GM21576 (cell line): ENCODE results near the gene GMDS.

Experiments
- ATAC-seq: cut with Tn5 transposase; IDR thresholded peaks from one replicate; pipeline ENCODE4 v1.9.1; 2021; ENCODE audit warnings: mild to moderate bottlenecking, moderate library complexity; ENCODE audit not compliant: unreplicated experiment

GMDS gene

DNA sequence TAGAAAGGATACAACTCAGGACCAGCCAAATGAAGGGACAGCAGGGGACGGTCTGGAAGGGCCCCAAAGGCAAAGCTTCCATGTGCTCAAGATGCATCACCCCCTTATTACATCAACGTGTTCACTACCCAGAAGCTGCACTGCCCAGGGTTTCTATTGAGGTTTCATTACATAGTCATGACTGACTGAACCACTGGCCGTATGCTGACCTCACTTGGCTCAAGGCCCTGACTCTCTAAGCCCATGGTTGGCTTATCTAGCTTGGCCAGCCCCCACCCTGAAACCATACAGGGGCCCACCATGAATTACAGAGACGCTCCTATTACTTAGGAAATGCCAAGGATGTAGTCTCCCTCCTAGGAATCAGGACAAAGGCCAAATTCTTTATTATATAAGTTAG lies 456.3 kb downstream of the GMDS start:
- ATAC-seq: no peak

DNA sequence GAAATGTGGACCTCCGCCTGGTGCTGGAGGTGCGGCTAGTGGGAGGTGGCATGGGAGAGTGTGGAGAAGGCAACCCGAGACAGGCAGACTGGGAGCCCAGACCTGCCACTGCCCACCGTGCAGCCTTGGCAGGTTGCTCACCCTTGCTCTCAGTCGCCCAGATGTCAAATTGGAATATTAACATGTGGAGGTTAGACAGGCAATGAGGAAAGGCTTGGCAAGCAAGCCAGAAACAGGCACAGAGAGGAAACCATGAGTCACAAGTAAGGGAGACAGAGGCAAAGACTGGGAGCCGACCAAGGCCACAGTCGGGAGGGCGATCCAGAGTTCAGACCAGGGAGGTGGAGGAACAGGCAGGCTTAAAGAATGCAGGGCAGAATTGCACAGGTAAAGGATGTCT lies 457.5 kb downstream of the GMDS start:
- ATAC-seq: no peak

DNA sequence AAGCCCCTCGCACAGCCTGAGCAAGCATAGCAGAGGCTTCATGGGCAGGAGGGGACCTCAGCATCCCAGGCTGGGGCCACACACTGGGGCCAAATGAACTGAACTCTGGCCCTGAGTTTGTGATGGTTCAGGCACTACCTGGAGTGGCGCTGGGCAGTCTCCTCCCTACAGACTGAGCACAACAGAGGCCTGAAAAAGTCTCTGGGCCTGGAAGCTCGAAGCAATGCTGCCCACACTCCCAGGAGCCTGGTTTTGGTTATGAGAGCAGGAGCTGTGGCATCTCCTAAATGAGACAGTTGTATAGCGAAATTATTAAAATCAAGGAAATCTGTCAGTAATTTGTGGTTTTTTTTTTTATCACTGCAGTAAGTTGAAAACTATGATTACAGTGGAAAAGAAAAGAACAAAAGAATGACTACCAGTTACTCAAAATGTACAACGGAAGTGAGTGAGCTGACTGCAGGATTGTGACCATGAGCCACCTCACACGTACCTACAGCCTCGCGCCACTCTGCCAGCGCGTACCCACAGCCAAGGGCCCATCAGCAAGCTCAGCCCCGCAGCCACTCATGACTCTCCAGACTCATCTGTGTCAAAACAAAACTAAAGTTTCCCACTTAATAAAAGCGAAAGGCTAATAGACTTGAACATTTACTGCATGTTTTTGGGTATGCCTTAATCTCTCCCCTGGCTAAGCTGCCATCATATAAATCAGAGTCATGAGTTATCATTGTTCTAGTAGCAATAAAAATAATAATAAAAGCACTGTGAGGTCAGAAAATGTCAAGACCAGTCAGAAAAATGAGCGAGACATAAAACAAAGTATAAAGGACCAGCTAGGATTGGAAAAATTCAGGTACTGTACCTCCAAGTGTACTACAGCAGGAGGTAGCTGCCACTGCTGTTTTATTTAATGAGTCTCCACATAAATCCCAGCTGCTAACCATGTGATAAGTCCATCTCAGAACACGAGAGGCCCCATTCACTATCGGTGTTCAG lies 458.7 kb downstream of the GMDS start:
- ATAC-seq: no peak

DNA sequence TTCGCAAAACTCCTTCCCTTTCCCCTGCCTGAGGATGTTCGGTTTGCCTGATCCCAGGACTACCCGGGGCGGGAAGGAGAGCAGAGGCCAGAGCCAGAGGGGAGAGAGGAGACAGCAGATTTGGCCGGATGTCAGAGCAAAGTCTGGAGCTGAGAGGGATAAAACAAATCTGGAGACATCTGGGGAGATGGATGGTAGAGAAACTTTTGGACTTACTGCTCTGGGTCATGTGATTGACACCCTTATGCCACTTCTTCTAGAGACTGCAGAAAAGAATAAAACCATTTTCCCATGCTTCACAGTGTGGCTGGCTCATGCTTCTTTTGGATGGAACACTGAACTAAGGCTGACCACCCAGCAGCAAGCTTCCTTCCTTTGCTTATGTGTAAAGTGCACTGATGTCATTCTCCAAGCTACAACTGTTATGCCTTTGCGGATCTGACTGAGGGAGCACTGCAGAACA lies 461.0 kb downstream of the GMDS start:
- no peak for ATAC-seq

DNA sequence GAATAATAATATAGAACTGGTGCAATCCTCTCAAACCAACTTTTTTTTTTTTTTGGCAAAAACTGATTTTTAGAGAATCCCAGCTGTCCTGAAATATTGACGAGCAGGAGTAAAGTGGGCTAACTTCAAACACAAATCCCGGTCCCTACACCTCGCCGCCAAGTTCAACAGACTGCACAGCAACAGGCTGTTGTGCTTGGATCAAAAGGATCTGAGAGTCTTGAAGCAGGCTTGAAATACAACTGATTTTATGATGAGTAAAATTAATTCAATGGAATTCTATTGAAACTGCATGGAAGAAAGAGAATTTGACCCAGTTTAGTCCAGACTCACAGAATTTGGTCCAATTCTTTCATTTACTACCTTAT lies 463.6 kb downstream of the GMDS start:
- ATAC-seq: no peak

DNA sequence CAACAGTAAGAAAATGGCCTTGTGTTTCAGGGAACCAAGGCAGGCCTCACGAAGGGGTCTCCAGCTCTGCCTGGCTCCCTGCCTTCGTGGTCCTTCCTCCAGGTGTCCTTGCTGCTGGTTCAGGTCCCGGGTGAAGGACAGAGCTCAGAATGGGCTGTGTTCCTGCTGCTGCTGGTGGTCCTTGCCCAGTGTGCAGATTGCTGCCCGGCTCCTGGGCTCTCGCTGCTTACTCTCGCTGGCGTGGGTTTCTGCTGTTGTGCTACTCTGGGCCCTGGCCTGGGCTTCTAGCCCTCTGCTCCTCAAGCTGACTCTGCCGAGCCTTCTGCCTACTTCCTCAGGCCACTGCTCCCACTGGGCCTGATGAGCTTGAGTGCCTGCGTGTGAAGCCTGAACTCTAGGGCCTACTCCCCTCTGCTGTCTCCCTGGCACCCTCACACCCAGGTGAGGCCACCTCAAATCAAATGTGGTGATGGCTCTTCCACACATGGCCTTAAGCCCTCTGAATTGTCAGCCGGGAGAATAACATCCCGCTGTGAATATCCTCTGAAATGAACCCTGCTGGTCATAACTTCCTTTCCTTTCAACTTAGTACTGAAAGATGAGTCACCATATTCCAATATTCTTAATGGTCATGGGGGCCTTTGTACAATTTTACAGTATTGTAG lies 464.1 kb downstream of the GMDS start:
- ATAC-seq: no peak

DNA sequence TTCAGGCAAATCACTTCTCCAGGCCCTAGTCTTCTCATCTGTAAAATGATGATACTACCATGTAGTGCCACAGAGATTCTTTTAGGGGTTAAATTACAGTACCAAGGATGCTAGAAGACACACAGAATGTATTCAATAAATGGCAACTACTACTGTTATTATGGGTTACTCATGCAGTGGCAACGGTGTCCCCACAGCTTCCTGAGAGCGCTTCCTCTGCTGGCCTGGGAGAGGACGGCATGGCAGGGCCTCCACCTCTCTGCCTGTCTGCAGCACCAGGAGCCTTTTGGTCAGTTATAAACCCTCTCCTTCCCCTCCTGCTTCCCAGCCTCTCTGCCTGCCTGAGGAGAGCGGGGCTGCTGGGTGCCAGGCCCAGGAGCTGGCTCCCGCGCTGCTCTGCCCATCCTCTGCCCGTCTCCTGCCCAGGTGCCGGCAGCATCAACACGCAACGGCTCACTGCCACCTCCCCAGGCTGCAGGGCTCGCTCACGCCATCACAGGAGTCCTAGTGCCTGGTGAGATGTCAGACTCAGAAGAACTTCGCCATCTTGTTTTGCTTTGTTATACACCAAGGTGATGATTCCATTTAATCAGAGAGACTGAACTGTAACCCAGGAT lies 465.0 kb downstream of the GMDS start:
- no peak for ATAC-seq

DNA sequence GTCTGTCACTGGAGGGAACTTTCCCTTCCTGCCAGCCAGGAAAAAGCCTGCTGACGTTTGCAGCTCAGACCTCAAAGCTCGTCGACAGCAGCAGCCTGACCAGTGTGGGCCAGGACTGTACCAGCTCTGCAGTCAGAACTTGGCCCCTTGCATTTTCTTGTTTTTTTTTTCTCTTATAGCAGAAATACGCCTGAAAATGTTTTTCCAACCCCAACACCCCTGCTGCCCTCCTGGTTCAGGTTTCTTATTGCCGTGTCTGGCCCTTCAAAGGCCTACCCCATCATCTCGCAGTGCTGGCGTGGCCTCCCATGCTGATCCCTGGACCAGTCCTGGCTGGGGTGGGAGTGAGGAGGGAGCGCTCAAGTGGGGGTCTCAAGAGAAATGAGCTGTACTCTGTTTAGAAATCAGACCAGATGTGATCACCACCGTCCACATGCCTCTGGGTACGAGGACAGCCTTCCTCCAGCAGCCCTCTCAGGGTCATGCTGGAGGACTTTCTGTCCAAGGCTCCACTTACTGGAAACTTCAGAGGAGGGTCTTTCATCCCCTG lies 466.6 kb downstream of the GMDS start:
- no peak for ATAC-seq

DNA sequence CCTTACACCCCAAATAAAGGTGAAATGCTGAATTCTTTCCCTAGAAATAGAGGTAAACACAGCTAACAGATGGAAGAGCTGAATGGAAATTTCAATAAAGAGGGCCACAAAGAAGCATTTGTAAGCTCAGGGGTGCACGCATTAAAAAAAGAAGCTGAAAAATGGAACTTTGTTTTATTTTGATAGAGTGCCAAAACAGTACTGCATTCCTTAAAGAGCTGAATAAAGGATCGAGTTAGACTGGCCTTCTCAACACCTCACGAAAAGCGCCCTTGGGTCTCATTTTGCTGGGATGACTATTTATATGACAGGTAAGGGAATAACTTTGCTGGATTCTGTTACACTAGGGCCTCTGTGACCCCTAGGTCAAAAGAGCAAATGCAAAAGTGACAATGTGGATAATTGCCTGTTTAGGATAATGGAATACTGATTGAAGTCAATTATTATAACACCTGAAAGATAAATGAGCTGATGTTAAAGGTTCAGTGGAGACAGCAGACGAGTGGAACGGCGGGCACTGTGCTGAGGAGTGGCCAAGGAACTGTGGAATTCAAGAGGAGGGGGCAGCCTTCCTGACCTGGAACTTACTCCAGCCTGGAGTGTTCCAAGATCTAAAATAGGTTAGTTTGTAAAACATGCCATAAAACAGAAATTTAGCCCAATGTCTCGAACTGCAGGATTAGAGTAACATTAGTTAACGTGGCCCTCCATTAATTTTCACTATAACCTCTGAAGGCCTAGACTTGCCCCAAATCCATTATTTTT lies 467.3 kb downstream of the GMDS start:
- ATAC-seq: no peak

DNA sequence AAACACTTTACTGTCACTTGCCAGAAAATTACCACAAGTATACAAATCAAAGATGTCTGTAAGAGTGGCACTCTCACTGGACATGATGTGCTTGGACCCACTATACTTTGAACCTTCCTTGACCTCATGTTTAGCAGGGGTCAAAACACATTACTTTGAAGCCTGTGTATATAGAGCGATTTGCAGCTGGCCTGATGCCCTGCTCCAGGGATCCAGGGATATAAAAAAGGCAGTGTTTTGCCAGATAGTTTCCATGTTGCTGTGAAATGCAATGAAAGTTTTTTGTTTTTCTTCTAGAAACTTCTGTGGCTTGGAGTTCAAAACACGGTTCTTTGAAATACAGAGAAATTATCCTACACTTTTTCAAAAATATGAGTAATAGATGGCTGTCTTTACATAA lies 470.0 kb downstream of the GMDS start:
- no peak for ATAC-seq

DNA sequence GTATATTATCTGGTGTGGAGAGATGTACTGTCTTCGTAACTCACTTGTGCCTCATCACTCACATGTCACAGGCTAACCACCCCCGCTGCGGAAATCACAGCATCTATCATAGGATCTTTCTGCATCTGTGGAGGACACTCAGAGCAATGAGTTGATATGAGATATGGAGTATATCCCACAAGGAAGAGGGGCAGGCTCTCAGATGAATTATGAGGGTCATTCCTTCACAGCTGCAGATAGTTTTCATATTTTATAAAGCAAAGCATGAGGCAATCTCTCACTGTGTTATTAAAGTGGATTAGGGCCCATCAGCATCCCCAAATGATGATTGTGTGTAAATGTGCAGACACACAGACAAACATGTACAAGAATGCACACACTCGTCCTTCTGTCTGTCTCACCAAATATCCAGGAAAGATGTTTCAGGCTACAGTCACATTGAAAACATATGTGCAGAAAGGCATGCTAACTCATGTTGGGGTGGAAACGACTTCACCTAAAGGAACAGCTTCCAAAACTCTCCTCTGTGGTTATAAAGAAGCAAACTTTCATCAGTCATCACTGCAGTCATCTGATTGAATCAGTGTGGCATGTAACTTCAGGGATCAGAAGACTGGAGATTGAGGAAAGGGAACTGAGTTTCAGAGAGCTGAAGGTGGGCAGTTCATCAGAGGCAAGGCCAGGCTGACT lies 471.0 kb downstream of the GMDS start:
- no peak for ATAC-seq

DNA sequence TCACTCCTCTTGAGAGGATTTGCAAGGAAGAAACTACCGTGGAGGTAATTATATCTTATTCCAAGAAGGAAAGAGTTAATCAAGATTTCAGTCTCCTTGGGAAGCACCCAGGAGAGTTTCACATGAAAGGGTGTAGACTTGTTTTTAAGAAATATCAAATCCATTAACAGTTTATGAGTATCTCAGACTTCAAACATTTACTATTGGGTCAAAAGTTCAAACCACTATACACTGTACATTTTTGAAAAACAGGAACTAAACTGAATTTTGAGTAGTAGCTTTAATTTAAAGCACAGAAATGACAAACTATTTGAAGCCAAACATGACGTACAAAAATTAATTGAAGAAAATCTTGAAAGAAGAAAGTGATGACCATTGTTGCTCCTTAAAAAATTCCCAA lies 471.7 kb downstream of the GMDS start:
- no peak for ATAC-seq

DNA sequence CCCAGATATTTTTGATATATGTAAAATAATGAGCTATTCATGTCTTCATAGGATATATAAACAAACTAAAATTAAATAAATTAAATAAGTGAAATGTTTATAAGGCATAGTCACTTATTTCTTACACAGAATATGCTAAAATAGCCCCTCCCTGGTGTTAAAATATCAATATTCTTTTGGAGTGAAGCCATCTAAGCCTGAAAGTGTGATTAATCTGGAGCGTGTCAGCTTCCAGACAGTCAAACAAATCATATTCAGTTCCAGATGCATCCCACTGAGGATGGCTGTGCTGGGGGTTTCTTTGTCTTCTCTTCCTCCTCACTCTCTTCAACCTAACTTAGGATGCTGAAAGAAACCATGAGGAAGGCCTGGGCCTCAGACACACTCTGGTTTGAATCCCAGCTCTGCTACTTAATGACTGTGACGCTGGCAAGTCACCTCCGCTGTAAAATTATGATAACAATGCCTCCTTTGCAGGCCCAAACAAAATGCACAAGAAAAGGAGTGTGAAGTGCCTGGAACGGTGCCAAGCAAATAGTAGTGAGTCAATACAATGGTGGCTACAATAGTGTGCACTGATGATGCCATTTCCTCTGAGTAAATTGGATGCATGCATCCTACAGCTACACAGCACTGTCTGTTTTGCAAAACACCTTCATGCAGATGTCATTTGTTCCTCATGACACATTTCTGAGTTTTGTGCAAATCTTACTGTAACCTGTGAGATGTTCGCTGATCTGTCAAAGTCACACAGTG lies 474.3 kb downstream of the GMDS start:
- no peak for ATAC-seq

DNA sequence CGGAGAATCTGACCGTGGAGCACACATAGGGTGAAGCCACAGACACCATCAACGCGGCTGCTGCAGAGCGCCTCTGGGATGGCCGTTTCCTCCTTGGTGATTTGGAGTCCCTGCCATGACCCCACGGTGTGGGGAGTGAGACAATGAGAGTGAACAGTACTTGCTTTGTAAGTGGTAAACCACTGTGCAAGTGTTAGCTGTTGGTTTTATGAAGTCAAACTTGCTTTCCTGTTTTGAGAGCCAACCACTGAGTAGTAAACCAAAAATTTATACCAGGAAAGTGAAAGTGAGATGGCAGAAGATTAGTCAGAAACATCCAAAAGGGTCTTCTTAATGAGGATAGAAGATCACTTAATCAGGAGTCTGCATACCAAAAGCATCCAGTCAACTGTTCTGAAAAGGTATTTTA lies 475.0 kb downstream of the GMDS start:
- ATAC-seq: no peak

DNA sequence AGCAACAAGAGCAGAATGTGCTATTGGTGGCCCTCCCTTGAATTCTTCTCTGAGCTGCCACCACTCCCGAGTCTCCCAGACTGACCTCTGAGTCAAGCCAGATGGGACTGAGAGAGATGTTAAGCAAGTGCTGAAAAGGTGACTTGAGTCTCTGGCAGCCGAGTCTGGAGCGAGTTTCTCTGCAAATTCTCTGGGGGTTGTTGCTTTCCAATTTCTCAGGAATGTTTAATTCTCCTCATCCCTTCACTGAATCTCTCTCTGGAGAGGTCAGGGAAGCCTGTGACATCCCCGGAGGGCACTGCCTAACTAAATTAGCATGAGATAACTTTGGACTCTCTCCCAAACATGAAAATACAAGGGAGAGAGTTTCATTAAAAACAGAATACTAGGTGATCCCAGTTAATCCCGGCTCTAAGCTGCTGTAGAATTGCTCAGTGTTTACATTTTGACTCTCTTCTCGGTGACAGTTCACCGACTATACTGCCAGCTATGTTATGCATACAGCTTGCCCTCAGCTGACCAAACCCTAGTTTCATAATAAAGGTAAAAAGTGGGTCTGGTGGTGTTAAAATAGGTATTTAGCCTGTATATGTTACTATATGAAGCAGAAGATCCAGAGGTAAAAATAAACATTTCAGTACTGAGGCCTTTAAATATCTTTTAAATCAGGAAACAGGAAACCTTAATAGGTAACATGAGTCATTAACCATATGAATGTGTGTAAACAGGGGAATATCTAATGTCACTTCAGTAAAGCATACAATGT lies 477.7 kb downstream of the GMDS start:
- ATAC-seq: no peak

DNA sequence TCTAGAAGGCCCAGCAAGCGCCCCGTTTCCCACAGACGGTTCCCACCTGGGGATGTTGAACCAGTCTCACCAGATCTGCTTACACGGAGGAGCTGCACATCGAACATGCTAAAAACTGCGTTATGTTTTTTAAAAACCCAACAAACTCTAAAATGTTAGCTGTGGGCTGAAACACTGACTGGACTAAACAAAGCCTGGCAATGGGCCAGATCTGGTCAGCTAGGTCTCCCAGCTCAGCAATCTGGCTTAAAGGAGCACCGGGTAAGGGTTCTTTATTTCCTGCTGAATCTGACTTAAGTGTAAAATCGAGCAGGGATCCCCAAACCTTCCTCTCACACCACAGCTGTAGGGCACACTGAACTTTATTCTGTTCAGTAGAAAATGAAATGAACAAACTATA lies 478.8 kb downstream of the GMDS start:
- ATAC-seq: no peak

DNA sequence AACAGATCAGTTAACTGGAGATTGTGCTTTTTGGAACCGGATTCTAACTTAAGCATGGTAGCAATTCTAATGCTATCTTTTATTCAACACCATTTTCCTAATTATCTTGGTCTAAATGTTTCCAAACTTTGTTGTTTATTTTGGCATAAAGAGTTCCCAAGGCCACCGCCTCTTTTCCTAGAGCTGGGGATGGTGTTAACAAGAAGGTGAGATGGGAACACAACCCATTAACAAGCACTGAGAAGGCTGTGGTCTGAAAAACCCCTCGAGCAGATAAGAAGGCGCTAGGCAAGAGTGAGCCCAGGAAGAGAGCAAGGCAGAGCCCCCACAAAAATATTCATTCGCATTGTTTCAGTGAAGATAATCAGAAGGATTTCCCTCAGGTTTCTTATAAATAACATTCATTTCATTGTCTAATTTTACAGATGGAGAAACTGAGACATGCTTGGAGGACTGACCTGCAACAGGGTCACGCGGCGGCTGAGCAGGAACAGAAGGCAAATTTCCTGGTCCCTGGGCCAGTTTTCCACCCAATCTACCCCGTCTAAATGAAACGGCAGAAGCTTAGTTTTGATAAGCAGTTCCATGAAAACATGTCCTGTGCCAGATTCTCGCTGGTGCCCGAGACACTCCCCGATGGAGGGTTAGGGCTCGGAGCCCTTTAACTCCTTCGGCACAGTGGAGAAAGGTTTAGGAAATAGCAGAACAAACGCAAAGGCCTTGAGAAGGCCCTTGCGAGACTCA lies 480.1 kb downstream of the GMDS start:
- ATAC-seq: no peak

DNA sequence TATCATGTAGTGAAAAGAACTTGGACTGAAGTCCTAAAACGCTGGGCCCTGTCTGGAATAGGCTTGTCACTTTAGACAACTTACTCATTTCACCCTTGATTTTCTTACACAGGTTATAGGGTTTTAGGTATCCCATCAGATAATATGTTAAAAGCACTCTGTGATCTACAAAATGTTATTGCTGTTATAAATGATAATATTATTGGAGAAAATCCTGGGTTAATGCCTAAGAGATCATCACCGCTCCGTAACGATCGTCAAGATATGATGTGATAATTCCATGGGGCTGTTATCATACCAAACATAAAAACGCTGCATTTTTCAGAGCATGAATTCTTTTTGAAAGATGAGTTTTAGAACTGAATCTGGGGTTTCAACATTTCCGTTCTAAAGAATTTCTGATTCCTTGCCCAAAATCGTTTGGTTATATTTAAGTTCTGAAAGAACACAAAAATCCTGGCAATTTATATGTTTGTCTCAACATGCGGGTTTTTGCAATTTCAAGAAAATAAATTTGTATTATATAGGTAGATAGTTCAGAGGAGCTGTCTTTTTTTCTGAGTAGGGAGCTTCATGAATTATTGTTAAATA lies 480.9 kb downstream of the GMDS start:
- no peak for ATAC-seq
